Adrenal gland (tissue), 5 donors: ENCODE data around the gene SGSM1.

Source experiments
- POLR2A ChIP-seq, 2 donors: fragments of 450-650 bp; IDR thresholded peaks; one replicate each; pipeline ENCODE4 v1.6.1; 2017; ENCODE audit warnings: antibody characterized with exemption in 2 of 2, mild to moderate bottlenecking in 2 of 2, moderate library complexity in 1 of 2
- TF ChIP-seq, protein P1 (sequence below), 6 experiments: fragments of 450-650 bp in 4 of 6; fragments of 200-600 bp in 2 of 6; sonication (generic) in 1 of 6; IDR thresholded peaks; 1 replicate in 5 of 6; 2 replicates in 1 of 6; pipeline versions ENCODE4 v1.5.1 to v1.8.0; 2016 to 2021; ENCODE audit warnings: antibody characterized with exemption in 6 of 6, mild to moderate bottlenecking in 2 of 6, moderate library complexity in 1 of 6
- donor health status: DM: no; HTN: no; CAD: no.

DNA sequence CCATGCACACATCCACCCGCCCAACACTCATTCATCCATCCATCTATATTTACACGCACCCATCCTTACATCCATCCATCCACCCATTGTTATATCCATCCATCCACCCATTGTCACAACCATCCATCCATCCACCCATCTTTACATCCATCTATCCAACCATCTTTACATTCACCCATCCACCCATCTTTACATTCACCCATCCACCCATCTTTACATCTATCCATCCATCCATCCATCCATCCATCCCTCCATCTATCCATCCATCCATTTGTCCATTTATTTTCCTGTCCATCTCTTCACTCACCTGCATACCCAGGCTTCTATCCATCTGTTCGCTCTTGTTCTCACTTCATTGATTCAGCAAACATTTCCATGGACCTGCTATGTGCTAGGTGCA lies 49.8 kb downstream of the SGSM1 start:
- TF ChIP-seq POLR2A (IDR thresholded peaks at IDR 0.05): no peak
- TF ChIP-seq, protein P1, sequence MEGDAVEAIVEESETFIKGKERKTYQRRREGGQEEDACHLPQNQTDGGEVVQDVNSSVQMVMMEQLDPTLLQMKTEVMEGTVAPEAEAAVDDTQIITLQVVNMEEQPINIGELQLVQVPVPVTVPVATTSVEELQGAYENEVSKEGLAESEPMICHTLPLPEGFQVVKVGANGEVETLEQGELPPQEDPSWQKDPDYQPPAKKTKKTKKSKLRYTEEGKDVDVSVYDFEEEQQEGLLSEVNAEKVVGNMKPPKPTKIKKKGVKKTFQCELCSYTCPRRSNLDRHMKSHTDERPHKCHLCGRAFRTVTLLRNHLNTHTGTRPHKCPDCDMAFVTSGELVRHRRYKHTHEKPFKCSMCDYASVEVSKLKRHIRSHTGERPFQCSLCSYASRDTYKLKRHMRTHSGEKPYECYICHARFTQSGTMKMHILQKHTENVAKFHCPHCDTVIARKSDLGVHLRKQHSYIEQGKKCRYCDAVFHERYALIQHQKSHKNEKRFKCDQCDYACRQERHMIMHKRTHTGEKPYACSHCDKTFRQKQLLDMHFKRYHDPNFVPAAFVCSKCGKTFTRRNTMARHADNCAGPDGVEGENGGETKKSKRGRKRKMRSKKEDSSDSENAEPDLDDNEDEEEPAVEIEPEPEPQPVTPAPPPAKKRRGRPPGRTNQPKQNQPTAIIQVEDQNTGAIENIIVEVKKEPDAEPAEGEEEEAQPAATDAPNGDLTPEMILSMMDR (IDR thresholded peaks at IDR 0.05): no peak
